MM.1S (cell line): ENCODE results near the gene ARRB2.

Experiments
- EZH2 ChIP-seq: fragments of 300-600 bp; sonication (generic); optimal IDR thresholded peaks from 2 replicates; pipeline ENCODE3; 2017; ENCODE audit warnings: low read depth, mild to moderate bottlenecking, antibody characterized with exemption, low read length, mixed read lengths
- TF ChIP-seq, protein P1 (sequence below): fragments of 300-600 bp; sonication (generic); IDR thresholded peaks from 2 replicates; pipeline ENCODE4 v1.5.1; 2016; ENCODE audit warnings: antibody characterized with exemption, low read length, mixed read lengths

DNA sequence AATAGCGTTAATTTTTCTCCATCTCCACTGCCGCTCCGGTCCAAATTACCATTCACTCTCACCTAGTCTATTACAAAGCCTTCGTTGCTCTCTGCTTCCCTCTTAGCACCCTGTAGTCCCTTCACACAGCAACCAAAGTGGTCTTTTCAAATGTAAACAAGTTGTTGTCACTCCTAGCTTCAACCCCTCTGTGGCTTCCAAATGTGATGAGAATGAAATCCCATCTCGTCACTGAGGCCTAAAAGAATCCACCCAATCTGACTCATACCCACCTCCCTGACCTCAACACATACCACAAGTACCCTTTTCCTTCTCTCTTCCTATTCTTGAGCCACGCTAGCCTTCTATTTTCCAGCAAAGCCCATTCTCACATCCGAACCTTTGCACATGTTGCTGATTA lies 4.3 kb upstream of the ARRB2 start:
- TF ChIP-seq, protein P1, sequence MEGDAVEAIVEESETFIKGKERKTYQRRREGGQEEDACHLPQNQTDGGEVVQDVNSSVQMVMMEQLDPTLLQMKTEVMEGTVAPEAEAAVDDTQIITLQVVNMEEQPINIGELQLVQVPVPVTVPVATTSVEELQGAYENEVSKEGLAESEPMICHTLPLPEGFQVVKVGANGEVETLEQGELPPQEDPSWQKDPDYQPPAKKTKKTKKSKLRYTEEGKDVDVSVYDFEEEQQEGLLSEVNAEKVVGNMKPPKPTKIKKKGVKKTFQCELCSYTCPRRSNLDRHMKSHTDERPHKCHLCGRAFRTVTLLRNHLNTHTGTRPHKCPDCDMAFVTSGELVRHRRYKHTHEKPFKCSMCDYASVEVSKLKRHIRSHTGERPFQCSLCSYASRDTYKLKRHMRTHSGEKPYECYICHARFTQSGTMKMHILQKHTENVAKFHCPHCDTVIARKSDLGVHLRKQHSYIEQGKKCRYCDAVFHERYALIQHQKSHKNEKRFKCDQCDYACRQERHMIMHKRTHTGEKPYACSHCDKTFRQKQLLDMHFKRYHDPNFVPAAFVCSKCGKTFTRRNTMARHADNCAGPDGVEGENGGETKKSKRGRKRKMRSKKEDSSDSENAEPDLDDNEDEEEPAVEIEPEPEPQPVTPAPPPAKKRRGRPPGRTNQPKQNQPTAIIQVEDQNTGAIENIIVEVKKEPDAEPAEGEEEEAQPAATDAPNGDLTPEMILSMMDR = no peak
- no peak for TF ChIP-seq EZH2
